HG02588 (cell line): ENCODE data around the gene CD2.

Experiments used
- ATAC-seq: cut with Tn5 transposase; IDR thresholded peaks from one replicate; pipeline ENCODE4 v1.9.1; 2021; ENCODE audit warnings: mild to moderate bottlenecking, moderate library complexity; ENCODE audit not compliant: unreplicated experiment

Gene CD2

GRCh38 chr1:116726872-116727820, 27.1 kb upstream of the CD2 start:
- ATAC-seq: no peak

- ATAC-seq: no peak
Observed at GRCh38 chr1:116731439-116731838, 22.8 kb upstream of the CD2 start.

- peak; percentile 60 for ATAC-seq
Observed at GRCh38 chr1:116732726-116733125, 21.5 kb upstream of the CD2 start.

GRCh38 chr1:116733476-116734365, 20.5 kb upstream of the CD2 start:
- no peak for ATAC-seq

- no peak for ATAC-seq
Observed at GRCh38 chr1:116735246-116735645, 19.0 kb upstream of the CD2 start.

GRCh38 chr1:116737020-116737854, 17.0 kb upstream of the CD2 start:
- ATAC-seq: peak; percentile 27

- peak; percentile 33 for ATAC-seq
Observed at GRCh38 chr1:116737855-116738321, 16.3 kb upstream of the CD2 start.

- peak; percentile 65 for ATAC-seq
Observed at GRCh38 chr1:116738673-116739370, 15.4 kb upstream of the CD2 start.

- no peak for ATAC-seq
Observed at GRCh38 chr1:116739371-116740012, 14.7 kb upstream of the CD2 start.

- ATAC-seq: no peak
Observed at GRCh38 chr1:116740296-116740695, 13.9 kb upstream of the CD2 start.

GRCh38 chr1:116740746-116741145, 13.5 kb upstream of the CD2 start:
- ATAC-seq: no peak

- ATAC-seq: no peak
Observed at GRCh38 chr1:116741836-116742565, 12.2 kb upstream of the CD2 start.

- no peak for ATAC-seq
Observed at GRCh38 chr1:116743535-116743934, 10.7 kb upstream of the CD2 start.

GRCh38 chr1:116748272-116748671, 6.0 kb upstream of the CD2 start:
- ATAC-seq: no peak

- no peak for ATAC-seq
Observed at GRCh38 chr1:116751146-116751545, 3.1 kb upstream of the CD2 start.

- no peak for ATAC-seq
Observed at GRCh38 chr1:116751621-116752020, 2.6 kb upstream of the CD2 start.

- ATAC-seq: no peak
Observed at GRCh38 chr1:116753312-116753711, 918 bp upstream of the CD2 start.

- ATAC-seq: no peak
Observed at GRCh38 chr1:116755066-116755465, 836 bp downstream of the CD2 start.

- ATAC-seq: no peak
Observed at GRCh38 chr1:116755681-116756080, 1.5 kb downstream of the CD2 start.
